ENCODE results near the gene AGPAT3. TPM values are rescaled to one million over a fixed set of nuclear protein-coding genes. Genes with fewer than 3 reads are reported as not detected.

Gene AGPAT3
- total RNA-seq, 1 donor from 2014 or later: 50.5 TPM

DNA sequence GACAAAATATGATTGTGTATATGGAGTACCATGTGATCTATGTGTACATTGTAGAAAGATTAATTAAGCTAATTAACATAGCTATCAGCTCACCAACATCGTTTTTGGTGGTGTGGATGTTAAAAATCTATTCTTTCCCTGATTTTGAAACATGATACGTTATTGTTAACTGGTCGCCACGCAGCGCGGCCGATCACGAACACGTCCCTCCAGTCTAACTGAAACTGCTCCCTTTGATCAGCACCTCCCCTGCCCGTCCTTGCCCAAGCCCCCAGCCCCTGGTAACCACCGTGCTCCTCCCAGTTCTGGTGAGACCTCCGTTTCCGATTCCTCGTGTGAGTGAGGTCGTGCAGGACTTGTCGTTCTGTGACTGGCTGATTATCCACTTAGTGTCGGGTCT is 67.0 kb downstream of the AGPAT3 start:
- Mint-ChIP-seq H3K9me3 (ENCODE audit: low read depth) (no peaks in the 10 kb centered on the region), H3K36me3 (ENCODE audit: insufficient read depth) (peaks cover 4% of the 10 kb centered on the region), H3K4me3 (ENCODE audit: low read depth) (no peak overlapping the region), H3K4me1 (ENCODE audit: low read depth) (peaks cover 9% of the 10 kb centered on the region), H3K27ac (no peak overlapping the region), H3K27me3 (no peaks in the 10 kb centered on the region)
- TF ChIP-seq, protein P1, sequence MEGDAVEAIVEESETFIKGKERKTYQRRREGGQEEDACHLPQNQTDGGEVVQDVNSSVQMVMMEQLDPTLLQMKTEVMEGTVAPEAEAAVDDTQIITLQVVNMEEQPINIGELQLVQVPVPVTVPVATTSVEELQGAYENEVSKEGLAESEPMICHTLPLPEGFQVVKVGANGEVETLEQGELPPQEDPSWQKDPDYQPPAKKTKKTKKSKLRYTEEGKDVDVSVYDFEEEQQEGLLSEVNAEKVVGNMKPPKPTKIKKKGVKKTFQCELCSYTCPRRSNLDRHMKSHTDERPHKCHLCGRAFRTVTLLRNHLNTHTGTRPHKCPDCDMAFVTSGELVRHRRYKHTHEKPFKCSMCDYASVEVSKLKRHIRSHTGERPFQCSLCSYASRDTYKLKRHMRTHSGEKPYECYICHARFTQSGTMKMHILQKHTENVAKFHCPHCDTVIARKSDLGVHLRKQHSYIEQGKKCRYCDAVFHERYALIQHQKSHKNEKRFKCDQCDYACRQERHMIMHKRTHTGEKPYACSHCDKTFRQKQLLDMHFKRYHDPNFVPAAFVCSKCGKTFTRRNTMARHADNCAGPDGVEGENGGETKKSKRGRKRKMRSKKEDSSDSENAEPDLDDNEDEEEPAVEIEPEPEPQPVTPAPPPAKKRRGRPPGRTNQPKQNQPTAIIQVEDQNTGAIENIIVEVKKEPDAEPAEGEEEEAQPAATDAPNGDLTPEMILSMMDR (IDR thresholded peaks at IDR 0.05; ENCODE audit: unreplicated experiment): no peak
- no peak for DNase-seq (ENCODE audit: low spot score, unreplicated experiment)

DNA sequence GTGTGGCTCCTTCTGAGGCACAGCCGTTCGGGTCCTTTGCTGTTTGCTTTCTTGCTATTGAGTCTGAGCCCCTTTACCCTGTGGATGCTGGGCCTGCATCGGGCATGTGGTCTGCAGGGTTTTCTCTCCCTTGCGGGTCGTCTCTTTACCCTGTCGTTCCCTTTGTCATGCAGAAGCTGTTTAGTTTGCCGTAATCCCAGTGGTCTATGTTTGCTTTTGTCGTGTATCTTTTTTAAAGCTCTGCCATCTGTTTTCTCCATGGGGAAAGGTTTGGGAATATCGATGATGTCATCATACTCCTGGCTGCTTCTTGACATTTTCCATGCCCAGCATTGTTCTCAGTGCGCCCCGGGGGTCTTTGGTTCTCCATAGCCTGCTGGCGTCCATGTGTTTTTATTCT is 68.2 kb downstream of the AGPAT3 start:
- no peaks in the 10 kb centered on the region for H3K27me3 Mint-ChIP-seq
- H3K9me3 Mint-ChIP-seq (ENCODE audit: low read depth): no peaks in the 10 kb centered on the region
- no peak overlapping the region for H3K4me3 Mint-ChIP-seq (ENCODE audit: low read depth)
- TF ChIP-seq, protein P1 (IDR thresholded peaks at IDR 0.05; ENCODE audit: unreplicated experiment): no peak
- peak overlapping the region; percentile 60 for H3K27ac Mint-ChIP-seq
- H3K4me1 Mint-ChIP-seq (ENCODE audit: low read depth): peaks cover 13% of the 10 kb centered on the region
- peaks cover 4% of the 10 kb centered on the region for H3K36me3 Mint-ChIP-seq (ENCODE audit: insufficient read depth)
- DNase-seq (ENCODE audit: low spot score, unreplicated experiment): no peak

DNA sequence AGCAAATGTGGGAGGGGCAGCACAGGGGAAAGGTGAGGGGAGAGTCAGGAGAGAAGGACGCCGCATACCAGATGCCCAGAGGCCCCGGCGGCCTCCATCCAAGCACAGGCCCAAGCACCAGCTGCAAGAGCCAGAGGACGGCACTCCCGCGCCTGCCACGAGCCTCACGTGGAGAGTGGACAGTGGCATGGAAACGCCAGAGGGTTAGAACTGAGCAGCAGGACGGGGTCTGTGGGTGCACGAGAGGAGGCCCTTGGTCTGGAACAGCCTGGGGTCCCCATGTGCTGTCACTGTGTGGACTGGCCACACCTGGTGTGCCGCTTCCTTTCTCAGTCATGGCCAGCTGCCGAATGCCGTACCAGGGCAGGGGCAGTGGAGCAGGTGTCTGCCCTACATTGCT is 68.7 kb downstream of the AGPAT3 start:
- TF ChIP-seq, protein P1 (IDR thresholded peaks at IDR 0.05; ENCODE audit: unreplicated experiment): no peak
- peaks cover 13% of the 10 kb centered on the region for H3K4me1 Mint-ChIP-seq (ENCODE audit: low read depth)
- H3K36me3 Mint-ChIP-seq (ENCODE audit: insufficient read depth): peaks cover 4% of the 10 kb centered on the region
- no peak for DNase-seq (ENCODE audit: low spot score, unreplicated experiment)
- H3K27ac Mint-ChIP-seq: no peak overlapping the region
- H3K27me3 Mint-ChIP-seq: no peaks in the 10 kb centered on the region
- H3K4me3 Mint-ChIP-seq (ENCODE audit: low read depth): no peak overlapping the region
- H3K9me3 Mint-ChIP-seq (ENCODE audit: low read depth): no peaks in the 10 kb centered on the region

DNA sequence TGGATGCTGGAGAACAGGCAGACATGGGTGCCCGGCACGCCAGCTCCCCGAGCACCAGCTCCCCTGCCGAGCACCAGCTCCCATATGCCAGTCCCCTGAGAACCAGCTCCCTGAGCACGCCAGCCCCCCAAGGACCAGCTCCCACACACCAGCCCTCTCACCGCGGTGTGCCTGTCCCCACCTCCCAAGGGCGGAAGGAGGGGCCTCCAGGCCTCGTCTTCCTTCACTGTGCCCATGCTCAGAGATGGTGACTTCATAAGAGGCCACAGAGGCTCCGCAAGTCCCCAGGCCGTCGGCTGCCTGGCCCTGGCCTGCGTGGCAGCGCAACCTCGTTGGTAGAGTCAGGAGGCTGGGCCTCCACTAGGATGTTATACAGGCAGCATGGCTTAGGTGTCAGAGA is 69.1 kb downstream of the AGPAT3 start:
- Mint-ChIP-seq H3K36me3 (ENCODE audit: insufficient read depth) (peaks cover 4% of the 10 kb centered on the region), H3K27ac (no peak overlapping the region), H3K4me1 (ENCODE audit: low read depth) (peaks cover 14% of the 10 kb centered on the region), H3K27me3 (no peaks in the 10 kb centered on the region), H3K4me3 (ENCODE audit: low read depth) (no peak overlapping the region), H3K9me3 (ENCODE audit: low read depth) (no peaks in the 10 kb centered on the region)
- TF ChIP-seq, protein P1 (IDR thresholded peaks at IDR 0.05; ENCODE audit: unreplicated experiment): no peak
- DNase-seq (ENCODE audit: low spot score, unreplicated experiment): no peak

DNA sequence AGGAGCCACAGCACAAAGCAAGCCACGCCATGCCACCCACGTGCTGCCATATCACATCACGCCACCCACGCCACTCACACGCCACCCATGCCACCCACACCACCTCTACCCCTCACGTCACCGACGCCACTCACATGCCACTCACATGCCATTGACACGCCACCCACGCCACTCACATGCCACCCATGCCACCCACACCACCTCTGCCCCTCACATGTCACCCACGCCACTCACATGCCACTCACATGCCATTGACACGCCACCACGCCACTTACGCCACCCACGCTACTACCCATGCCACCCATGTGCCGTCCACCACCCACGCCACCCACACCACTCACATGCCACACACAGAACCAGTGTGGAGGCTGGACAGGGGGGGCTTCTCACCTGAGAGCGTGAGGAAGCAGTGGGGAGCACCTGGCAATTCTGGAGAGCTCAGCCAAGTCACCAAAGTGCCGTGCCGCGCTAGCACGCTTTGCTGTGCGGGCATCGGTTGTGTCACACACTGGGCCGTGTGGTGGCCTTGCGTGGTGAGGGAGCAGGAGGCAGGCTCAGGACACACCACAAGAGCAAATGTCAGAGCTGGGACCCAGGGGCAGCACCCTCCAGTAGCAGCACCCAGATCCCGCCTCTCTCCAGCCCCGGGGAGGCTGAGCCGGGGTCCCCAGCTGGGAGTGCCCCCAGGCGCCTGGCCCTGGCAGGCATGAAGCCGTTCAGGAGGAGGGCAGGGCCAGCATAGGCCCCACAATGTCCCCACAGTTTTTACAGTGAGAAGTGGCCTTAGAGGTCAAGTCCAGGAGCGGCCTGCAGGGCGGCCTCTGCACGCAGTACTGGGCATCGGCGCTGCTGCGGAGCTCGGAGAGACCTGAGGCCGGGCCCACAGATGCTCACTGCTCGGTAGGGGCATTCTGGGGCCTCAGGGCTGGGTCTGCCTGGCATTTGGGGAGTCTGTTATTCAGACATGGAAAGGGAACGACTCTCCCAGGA is 70.0 kb downstream of the AGPAT3 start:
- TF ChIP-seq, protein P1 (IDR thresholded peaks at IDR 0.05; ENCODE audit: unreplicated experiment): peak; percentile 10
- H3K27me3 Mint-ChIP-seq: no peaks in the 10 kb centered on the region
- DNase-seq (ENCODE audit: low spot score, unreplicated experiment): no peak
- H3K36me3 Mint-ChIP-seq (ENCODE audit: insufficient read depth): peaks cover 4% of the 10 kb centered on the region
- H3K4me1 Mint-ChIP-seq (ENCODE audit: low read depth): peaks cover 17% of the 10 kb centered on the region
- H3K4me3 Mint-ChIP-seq (ENCODE audit: low read depth): no peak overlapping the region
- H3K9me3 Mint-ChIP-seq (ENCODE audit: low read depth): no peaks in the 10 kb centered on the region
- H3K27ac Mint-ChIP-seq: no peak overlapping the region
